Glutamatergic neuron (in vitro differentiated cells): ENCODE measurements around the gene REXO4. TPM values are rescaled to one million over a fixed set of nuclear protein-coding genes. Genes with fewer than 3 reads are reported as not detected.

ENCODE experiments used
- DNase-seq: peaks from one replicate; pipeline ENCODE4 v3.0.0; 2022
- H3K27ac Mint-ChIP-seq: one replicate; pipeline ENCODE4 v1.8.0; 2020; ENCODE audit warnings: mild to moderate bottlenecking, mixed read lengths, inconsistent platforms; ENCODE audit not compliant: unreplicated experiment
- H3K27me3 Mint-ChIP-seq: one replicate; pipeline ENCODE4 v1.8.0; 2020; ENCODE audit warnings: mild to moderate bottlenecking, moderate library complexity, mixed read lengths, inconsistent platforms; ENCODE audit not compliant: unreplicated experiment
- H3K36me3 Mint-ChIP-seq: one replicate; pipeline ENCODE4 v1.8.0; 2020; ENCODE audit warnings: mild to moderate bottlenecking, mixed read lengths, inconsistent platforms; ENCODE audit not compliant: unreplicated experiment
- H3K4me1 Mint-ChIP-seq: one replicate; pipeline ENCODE4 v1.8.0; 2020; ENCODE audit warnings: mild to moderate bottlenecking, low read depth, mixed read lengths, inconsistent platforms; ENCODE audit not compliant: unreplicated experiment
- H3K4me3 Mint-ChIP-seq: one replicate; pipeline ENCODE4 v1.8.0; 2020; ENCODE audit warnings: mild to moderate bottlenecking, mixed read lengths, inconsistent platforms; ENCODE audit not compliant: unreplicated experiment
- H3K9me3 Mint-ChIP-seq: one replicate; pipeline ENCODE4 v1.8.0; 2020; ENCODE audit warnings: mild to moderate bottlenecking, moderate library complexity, mixed read lengths, inconsistent platforms; ENCODE audit not compliant: unreplicated experiment
- total RNA-seq: library from RNA; stranded (reverse); fragmentation: NEBNext Ultra II Directional; extraction: Animal tissue kit (Norgen Biotek cat#: 25700); gene quantifications from one replicate; pipeline ENCODE4 v1.2.1, GENCODE V29; 2021; ENCODE audit not compliant: unreplicated experiment
- TF ChIP-seq, protein P1 (sequence below): fragments of 200-600 bp; sonication (generic); IDR thresholded peaks from one replicate; pipeline ENCODE4 v1.5.0; 2021; ENCODE audit not compliant: partially characterized antibody, unreplicated experiment

Gene REXO4
- total RNA-seq, 1 donor from 2014 or later: 20.4 TPM

DNA sequence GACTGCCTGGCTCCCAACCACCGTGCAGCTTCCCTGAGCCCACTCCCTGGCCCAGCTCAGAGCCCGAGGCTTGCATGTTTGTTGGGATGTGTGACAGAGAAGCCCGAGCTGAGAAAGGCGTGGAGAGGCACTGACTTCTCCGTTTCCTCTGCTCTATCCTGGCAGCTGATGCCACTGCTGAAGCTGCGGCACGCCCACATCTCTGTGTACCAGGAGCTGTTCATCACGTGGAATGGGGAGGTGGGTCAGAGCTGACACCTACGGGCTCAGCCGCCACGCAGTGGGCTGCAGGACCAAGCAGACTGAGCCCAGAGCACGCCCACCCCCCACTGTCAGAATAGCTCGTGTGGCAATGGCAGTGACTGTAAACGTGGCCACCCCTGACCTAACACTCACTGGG is 32.4 kb downstream of the REXO4 start:
- Mint-ChIP-seq H3K4me3 (no peak overlapping the region), H3K27ac (no peak overlapping the region), H3K4me1 (no peaks in the 10 kb centered on the region), H3K36me3 (no peaks in the 10 kb centered on the region), H3K27me3 (peaks cover 2% of the 10 kb centered on the region), H3K9me3 (peaks cover 2% of the 10 kb centered on the region)
- TF ChIP-seq, protein P1, sequence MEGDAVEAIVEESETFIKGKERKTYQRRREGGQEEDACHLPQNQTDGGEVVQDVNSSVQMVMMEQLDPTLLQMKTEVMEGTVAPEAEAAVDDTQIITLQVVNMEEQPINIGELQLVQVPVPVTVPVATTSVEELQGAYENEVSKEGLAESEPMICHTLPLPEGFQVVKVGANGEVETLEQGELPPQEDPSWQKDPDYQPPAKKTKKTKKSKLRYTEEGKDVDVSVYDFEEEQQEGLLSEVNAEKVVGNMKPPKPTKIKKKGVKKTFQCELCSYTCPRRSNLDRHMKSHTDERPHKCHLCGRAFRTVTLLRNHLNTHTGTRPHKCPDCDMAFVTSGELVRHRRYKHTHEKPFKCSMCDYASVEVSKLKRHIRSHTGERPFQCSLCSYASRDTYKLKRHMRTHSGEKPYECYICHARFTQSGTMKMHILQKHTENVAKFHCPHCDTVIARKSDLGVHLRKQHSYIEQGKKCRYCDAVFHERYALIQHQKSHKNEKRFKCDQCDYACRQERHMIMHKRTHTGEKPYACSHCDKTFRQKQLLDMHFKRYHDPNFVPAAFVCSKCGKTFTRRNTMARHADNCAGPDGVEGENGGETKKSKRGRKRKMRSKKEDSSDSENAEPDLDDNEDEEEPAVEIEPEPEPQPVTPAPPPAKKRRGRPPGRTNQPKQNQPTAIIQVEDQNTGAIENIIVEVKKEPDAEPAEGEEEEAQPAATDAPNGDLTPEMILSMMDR: no peak
- no peak for DNase-seq

DNA sequence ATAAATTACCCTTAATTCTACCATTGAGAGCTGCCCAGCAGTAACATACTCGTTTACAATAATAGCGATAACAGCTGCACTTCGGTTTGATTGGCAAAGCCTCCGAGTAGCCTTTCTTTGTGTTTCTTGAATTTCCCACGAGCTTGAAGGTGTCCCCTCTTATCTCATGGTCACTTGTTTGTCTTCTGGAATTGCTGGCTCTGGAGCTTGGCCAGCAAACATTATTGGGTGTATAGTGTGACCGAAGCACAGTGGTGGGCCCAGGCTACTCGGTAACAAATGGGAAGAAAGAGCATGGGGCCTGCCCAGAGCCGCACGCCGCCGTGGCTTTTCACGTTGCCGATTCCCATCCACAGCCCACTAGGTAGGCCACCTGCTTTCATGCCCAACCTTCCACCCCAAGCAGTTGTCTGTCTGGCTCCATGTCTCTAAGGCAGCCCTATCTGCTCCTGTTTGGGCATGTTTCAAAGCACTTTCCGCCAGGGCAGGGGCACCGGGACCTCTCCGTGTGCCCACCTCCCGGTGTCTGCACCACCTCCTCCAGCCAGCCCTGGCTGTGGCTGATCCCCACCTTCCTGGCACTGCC is 33.0 kb downstream of the REXO4 start:
- no peak overlapping the region for H3K4me3 Mint-ChIP-seq
- no peak overlapping the region for H3K27ac Mint-ChIP-seq
- TF ChIP-seq, protein P1: no peak
- H3K9me3 Mint-ChIP-seq: no peaks in the 10 kb centered on the region
- no peak for DNase-seq
- H3K27me3 Mint-ChIP-seq: peaks cover 2% of the 10 kb centered on the region
- no peaks in the 10 kb centered on the region for H3K4me1 Mint-ChIP-seq
- H3K36me3 Mint-ChIP-seq: no peaks in the 10 kb centered on the region

DNA sequence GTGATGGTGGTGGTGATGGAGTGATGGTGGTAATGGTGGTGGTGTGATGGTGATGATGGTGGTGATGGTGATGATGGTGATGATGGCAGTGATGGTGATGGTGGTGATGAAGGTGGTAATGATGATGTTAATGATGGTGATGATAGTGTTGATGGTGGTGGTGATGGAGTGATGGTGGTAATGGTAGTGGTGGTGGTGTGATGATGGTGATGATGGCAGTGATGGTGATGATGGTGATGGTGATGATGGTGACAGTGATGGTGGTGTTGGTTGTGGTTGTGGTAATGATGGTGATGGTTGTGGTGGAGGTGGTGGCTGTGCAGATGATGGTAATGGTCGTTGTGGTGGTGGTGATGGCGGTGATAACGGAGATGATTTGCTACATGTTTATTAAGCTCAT is 34.4 kb downstream of the REXO4 start:
- no peaks in the 10 kb centered on the region for H3K36me3 Mint-ChIP-seq

DNA sequence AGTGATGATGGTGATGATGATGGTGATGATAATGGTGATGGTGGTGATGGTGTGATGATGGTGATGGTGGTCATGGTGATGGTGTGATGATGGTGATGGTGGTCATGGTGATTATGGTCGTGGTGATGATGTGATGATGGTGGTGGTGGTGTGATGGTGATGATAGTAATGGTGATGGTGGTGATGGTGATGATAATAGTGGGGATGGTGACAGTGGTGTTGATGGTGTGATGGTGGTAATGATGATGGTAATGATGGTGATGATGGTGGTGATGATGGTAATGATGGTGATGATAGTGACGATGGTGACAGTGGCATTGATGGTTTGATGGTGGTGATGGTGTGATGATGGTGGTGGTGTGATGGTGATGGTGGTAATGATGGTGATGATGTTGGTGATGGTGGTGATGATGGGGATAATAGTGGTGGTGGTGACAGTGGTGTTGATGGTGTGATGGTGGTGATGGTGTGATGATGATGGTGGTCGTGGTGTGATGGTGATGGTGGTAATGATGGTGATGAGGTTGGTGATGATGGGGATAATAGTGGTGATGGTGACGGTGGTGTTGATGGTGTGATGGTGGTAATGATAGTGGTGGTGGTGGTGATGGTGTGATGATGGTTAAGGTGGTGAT is 35.2 kb downstream of the REXO4 start:
- H3K4me1 Mint-ChIP-seq: no peaks in the 10 kb centered on the region
- no peak overlapping the region for H3K27ac Mint-ChIP-seq
- TF ChIP-seq, protein P1: no peak
- no peak overlapping the region for H3K4me3 Mint-ChIP-seq
- no peaks in the 10 kb centered on the region for H3K36me3 Mint-ChIP-seq
- no peaks in the 10 kb centered on the region for H3K9me3 Mint-ChIP-seq
- H3K27me3 Mint-ChIP-seq: peaks cover 4% of the 10 kb centered on the region
- DNase-seq: no peak

More for the DNA sequence above, 34.4 kb downstream of the REXO4 start:
- Mint-ChIP-seq H3K9me3 (no peaks in the 10 kb centered on the region), H3K27ac (no peak overlapping the region), H3K27me3 (peaks cover 2% of the 10 kb centered on the region), H3K4me3 (no peak overlapping the region), H3K4me1 (no peaks in the 10 kb centered on the region)
- TF ChIP-seq, protein P1: no peak
- no peak for DNase-seq

DNA sequence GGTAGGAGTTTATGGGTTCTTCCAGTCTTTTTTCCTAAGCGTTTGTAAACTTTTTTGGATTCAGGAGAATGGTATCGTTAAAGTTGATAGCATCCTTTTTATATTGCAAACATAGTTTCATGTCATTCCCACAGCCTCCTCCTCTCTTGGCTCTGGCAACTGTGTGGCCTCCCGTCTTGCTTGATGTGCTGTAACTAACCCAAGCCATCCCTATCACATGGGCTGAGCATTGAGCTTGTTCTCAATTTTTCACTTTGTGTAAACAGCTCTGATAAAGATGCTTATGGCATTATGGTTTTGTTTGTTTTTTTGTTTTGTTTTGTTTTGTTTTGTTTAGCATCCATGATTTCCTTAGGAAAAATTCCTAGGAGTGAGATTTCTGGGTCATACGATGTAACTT is 37.1 kb downstream of the REXO4 start:
- Mint-ChIP-seq H3K36me3 (no peaks in the 10 kb centered on the region), H3K27ac (no peak overlapping the region)

More for the DNA sequence above, 37.1 kb downstream of the REXO4 start:
- peaks cover 3% of the 10 kb centered on the region for H3K27me3 Mint-ChIP-seq
- H3K9me3 Mint-ChIP-seq: no peaks in the 10 kb centered on the region
- no peaks in the 10 kb centered on the region for H3K4me1 Mint-ChIP-seq
- TF ChIP-seq, protein P1: no peak
- no peak overlapping the region for H3K4me3 Mint-ChIP-seq
- DNase-seq: no peak
